ENCODE measurements around the gene DRC3. TPM values are rescaled to one million over a fixed set of nuclear protein-coding genes. Genes with fewer than 3 reads are reported as not detected.

Gene DRC3
- total and polyA plus RNA-seq, 12 donors: 0.55 to 3.0 (median 2.0) TPM

- no peaks in the 10 kb centered on the region for H3K36me3 ChIP-seq
- no peaks in the 10 kb centered on the region for H3K27me3 ChIP-seq
- H3K27ac ChIP-seq: peak overlapping the region in 1 of 10 donors; percentile 88
- whole genome bisulfite sequencing, 2 donors: 77 to 88% methylated on average over 6 of the region's 6 CpGs
- ATAC-seq (no peak), DNase-seq (no peak)
- intact Hi-C loops (cut with DNase I): loop anchor here in 9 of 10 donors (5.0 to 10.0 kb wide), 11 partner anchors 45 to 355 kb away; partner anchors contain the start of genes RAI1 (in 4 of the 9), DRC3 (in 3 of the 9) and TOM1L2 (in 3 of the 9)
- H3K4me3 ChIP-seq: no peak overlapping the region
- H3K4me1 ChIP-seq: peaks cover 9 to 57% (median 48%) of the 10 kb centered on the region in 9 donors
- no peak for TF ChIP-seq CTCF (IDR thresholded peaks at IDR 0.05)
- no peaks in the 10 kb centered on the region for H3K9me3 ChIP-seq
Observed at GRCh38 chr17:18037486-18037885, 64.8 kb downstream of the DRC3 start.

GRCh38 chr17:18038149-18038850 is 65.6 kb downstream of the DRC3 start:
- H3K27me3 ChIP-seq: no peaks in the 10 kb centered on the region
- no peak for ATAC-seq
- TF ChIP-seq CTCF (IDR thresholded peaks at IDR 0.05): no peak
- H3K4me1 ChIP-seq: peaks cover 9 to 57% (median 50%) of the 10 kb centered on the region in 9 donors
- intact Hi-C loops (cut with DNase I): loop anchor here in 9 of 10 donors (5.0 to 10.0 kb wide), 11 partner anchors 46 to 356 kb away; partner anchors contain the start of genes RAI1 (in 4 of the 9), DRC3 (in 3 of the 9) and TOM1L2 (in 3 of the 9)
- H3K4me3 ChIP-seq: peak overlapping the region; percentile 48 to 98 (median 86)
- DNase-seq: no peak
- no peaks in the 10 kb centered on the region for H3K36me3 ChIP-seq
- no peaks in the 10 kb centered on the region for H3K9me3 ChIP-seq
- 9 to 10% methylated on average over 13 of the region's 13 CpGs for WGBS, 2 donors
- peak overlapping the region in 9 of 10 donors; percentile 61 to 89 (median 85) for H3K27ac ChIP-seq

GRCh38 chr17:18038861-18039534 is 66.3 kb downstream of the DRC3 start, which contains the start of the genes ATPAF2 and GID4:
Gene ATPAF2 (minus strand): TSS chr17:18039168. CDS start chr17:18039013, 155 bp downstream.
Gene GID4 (plus strand): TSS chr17:18039408. CDS start chr17:18039465, 57 bp downstream.
- H3K27me3 ChIP-seq: no peaks in the 10 kb centered on the region
- DNase-seq: peak; percentile 99 to 100
- peak within 1 kb of the TSS; percentile 12 to 89 (median 85) for H3K27ac ChIP-seq
- no peaks in the 10 kb centered on the region for H3K9me3 ChIP-seq
- H3K36me3 ChIP-seq: no peaks in the 10 kb centered on the region
- TF ChIP-seq CTCF (IDR thresholded peaks at IDR 0.05): peak in 3 of 9 donors; percentile 10 to 28 (median 22)
- peak within 1 kb of the TSS; percentile 65 to 98 (median 86) for H3K4me3 ChIP-seq
- peaks cover 9 to 60% (median 50%) of the 10 kb centered on the region in 9 donors for H3K4me1 ChIP-seq
- peak; percentile 96 to 99 (median 98) for ATAC-seq
- WGBS, 2 donors: 0% methylated on average over 61 to 67 of the region's 67 CpGs
- intact Hi-C loops (cut with DNase I): loop anchor here in 9 of 10 donors (5.0 to 10.0 kb wide), 11 partner anchors 47 to 357 kb away; partner anchors contain the start of genes RAI1 (in 4 of the 9), DRC3 (in 3 of the 9) and TOM1L2 (in 3 of the 9)

Data from heart right ventricle (tissue), 16 donors.